ENCODE measurements around the gene THEM4. TPM values are rescaled to one million over a fixed set of nuclear protein-coding genes. Genes with fewer than 3 reads are reported as not detected.

THEM4 gene
- total RNA-seq (2022) (17.2 and 18.6 TPM in 2 replicates), Bru-seq, nascent RNA (percentile 75 among the genes with signal in this experiment), BruChase-seq, experiment 1, labeled RNA remaining after a 6-hour chase (percentile 65 among the genes with signal in this experiment), BruChase-seq, experiment 2, labeled RNA remaining after a 2-hour chase (percentile 65 among the genes with signal in this experiment)
- long read RNA-seq, transcript THEM4-201 (6 exons, 2,377 nt), result minor isoform, 12 of 33 reads
- long read RNA-seq, transcript THEM4-202 (7 exons, 1,832 nt), result major isoform, 13 of 33 reads
- long read RNA-seq, partial matches to known transcripts, result 1 of 33 reads
- long read RNA-seq, other reads (novel, unspliced or antisense), result 6 of 33 reads

DNA sequence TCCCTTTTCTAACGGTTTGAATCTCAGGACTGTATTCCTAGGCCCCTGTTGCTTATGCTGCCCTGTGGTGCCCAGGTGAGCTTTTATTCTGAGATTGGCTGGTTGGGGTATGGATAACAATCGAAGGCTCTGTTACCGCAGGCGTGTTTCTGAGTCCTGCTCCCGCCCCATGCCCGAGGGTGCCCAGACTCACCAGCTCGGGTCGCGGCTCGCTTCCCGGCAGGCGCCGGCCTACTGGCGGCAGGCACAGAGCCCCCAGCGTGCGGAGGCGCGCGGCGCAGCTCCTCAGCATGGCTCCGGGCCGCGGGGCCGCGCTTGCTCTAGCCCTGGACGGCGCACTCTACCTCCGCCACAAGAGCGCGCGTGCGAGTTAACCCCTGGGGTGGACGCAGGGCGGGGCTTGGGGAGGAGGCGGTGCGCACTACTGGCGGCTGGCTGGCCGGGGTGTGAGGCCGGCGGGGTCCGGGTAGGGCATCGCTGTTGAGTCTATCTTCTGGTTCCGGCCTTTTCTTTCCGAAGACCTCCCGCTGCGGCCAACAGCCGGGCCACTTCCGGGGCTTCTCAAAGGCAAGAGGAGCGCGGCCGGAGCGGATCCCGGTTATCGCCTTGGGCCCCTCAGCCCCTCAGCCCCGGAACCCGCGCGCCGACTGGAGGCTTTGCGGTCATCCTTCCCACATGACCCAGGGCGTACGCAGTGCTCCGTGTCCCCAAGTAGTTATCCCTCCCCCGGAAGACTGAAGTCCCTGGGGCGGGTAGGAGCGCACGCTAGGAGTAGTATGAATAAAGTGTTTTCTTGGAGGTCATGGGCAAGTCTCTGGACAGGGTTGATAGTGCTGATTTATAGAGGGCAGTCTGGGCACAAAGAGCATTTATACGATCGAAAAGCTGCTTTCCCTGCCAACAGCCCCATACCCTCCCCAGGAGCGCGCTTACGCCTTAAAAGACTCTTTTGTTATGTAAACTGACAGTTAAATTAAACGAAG is at the start of gene THEM4:
TSS of gene THEM4 (minus strand) at position 345 of the 983 bp plus-strand sequence. CDS start at position 292, 53 bp downstream.
- Mint-ChIP-seq H3K9me3 (ENCODE audit: low read depth, unreplicated experiment) (peaks cover 2% of the 10 kb centered on the region), H3K36me3 (ENCODE audit: insufficient read depth, unreplicated experiment) (peaks cover 28% of the 10 kb centered on the region), H3K4me1 (ENCODE audit: low read depth, unreplicated experiment) (peaks cover 22% of the 10 kb centered on the region), H3K4me3 (ENCODE audit: low read depth, unreplicated experiment) (peak within 1 kb of the TSS; percentile 90), H3K27ac (ENCODE audit: unreplicated experiment) (peak within 1 kb of the TSS; percentile 92), H3K27me3 (ENCODE audit: unreplicated experiment) (no peaks in the 10 kb centered on the region)
- peak; percentile 100 for DNase-seq
- TF ChIP-seq, protein P1, sequence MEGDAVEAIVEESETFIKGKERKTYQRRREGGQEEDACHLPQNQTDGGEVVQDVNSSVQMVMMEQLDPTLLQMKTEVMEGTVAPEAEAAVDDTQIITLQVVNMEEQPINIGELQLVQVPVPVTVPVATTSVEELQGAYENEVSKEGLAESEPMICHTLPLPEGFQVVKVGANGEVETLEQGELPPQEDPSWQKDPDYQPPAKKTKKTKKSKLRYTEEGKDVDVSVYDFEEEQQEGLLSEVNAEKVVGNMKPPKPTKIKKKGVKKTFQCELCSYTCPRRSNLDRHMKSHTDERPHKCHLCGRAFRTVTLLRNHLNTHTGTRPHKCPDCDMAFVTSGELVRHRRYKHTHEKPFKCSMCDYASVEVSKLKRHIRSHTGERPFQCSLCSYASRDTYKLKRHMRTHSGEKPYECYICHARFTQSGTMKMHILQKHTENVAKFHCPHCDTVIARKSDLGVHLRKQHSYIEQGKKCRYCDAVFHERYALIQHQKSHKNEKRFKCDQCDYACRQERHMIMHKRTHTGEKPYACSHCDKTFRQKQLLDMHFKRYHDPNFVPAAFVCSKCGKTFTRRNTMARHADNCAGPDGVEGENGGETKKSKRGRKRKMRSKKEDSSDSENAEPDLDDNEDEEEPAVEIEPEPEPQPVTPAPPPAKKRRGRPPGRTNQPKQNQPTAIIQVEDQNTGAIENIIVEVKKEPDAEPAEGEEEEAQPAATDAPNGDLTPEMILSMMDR (IDR thresholded peaks at IDR 0.05; ENCODE audit: unreplicated experiment), result no peak
- intact Hi-C loops (cut with micrococcal nuclease; ENCODE audit: unreplicated experiment), result no loop called here
- CTCF ChIA-PET, result interaction anchor here (0.6 to 1.8 kb wide), 15 partner anchors 11 to 901 kb away, joined by 3 to 11 read pairs (median 4); partner anchors contain the start of genes C2CD4D, PRUNE1 and S100A11
- TSS peak; percentile 96 for BruUV-seq (replicated peaks)

- Mint-ChIP-seq H3K36me3 (ENCODE audit: insufficient read depth, unreplicated experiment) (no peaks in the 10 kb centered on the region), H3K9me3 (ENCODE audit: low read depth, unreplicated experiment) (no peaks in the 10 kb centered on the region), H3K27ac (ENCODE audit: unreplicated experiment) (no peak overlapping the region), H3K27me3 (ENCODE audit: unreplicated experiment) (no peaks in the 10 kb centered on the region), H3K4me1 (ENCODE audit: low read depth, unreplicated experiment) (peaks cover 37% of the 10 kb centered on the region), H3K4me3 (ENCODE audit: low read depth, unreplicated experiment) (no peak overlapping the region)
- TF ChIP-seq, protein P1 (IDR thresholded peaks at IDR 0.05; ENCODE audit: unreplicated experiment), result no peak
- intact Hi-C loops (cut with micrococcal nuclease; ENCODE audit: unreplicated experiment), result no loop called here
- CTCF ChIA-PET, result no interaction called here
- no peak for DNase-seq
- BruUV-seq (replicated peaks), result no TSS peak
Measured at GRCh38 chr1:151958959-151959358, 49.6 kb upstream of the THEM4 start.

DNA sequence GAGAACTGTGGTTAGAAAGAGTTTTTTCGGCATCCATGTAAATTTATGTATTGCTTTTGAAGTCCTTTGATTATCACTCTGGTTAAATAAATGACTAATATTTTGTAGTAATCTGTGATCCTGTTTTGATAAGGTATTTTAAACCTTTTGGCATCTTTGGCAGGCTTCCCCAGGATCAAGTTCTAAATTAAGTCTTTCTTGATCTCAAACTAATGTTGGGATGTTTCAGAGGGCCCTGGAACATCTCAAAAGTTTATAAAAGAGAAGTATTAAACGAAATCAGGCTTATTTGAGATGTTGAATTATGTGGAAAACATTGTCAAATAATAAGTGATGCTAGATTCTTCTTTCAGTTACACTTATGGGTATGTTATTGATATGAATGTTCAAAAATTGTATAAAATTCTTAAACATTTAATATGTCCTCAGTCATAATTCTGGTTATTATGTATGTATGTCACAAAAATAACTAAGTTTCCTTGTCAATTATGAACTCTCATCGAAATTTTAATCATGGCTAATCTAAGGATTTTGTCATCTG is 47.7 kb upstream of the THEM4 start:
- DNase-seq, result no peak
- peaks cover 21% of the 10 kb centered on the region for H3K4me1 Mint-ChIP-seq (ENCODE audit: low read depth, unreplicated experiment)
- no peaks in the 10 kb centered on the region for H3K9me3 Mint-ChIP-seq (ENCODE audit: low read depth, unreplicated experiment)
- no peak overlapping the region for H3K27ac Mint-ChIP-seq (ENCODE audit: unreplicated experiment)
- TF ChIP-seq, protein P1 (IDR thresholded peaks at IDR 0.05; ENCODE audit: unreplicated experiment), result no peak
- no TSS peak for BruUV-seq (replicated peaks)
- intact Hi-C loops (cut with micrococcal nuclease; ENCODE audit: unreplicated experiment), result no loop called here
- no peak overlapping the region for H3K4me3 Mint-ChIP-seq (ENCODE audit: low read depth, unreplicated experiment)
- H3K36me3 Mint-ChIP-seq (ENCODE audit: insufficient read depth, unreplicated experiment), result no peaks in the 10 kb centered on the region
- no peaks in the 10 kb centered on the region for H3K27me3 Mint-ChIP-seq (ENCODE audit: unreplicated experiment)
- CTCF ChIA-PET, result no interaction called here

DNA sequence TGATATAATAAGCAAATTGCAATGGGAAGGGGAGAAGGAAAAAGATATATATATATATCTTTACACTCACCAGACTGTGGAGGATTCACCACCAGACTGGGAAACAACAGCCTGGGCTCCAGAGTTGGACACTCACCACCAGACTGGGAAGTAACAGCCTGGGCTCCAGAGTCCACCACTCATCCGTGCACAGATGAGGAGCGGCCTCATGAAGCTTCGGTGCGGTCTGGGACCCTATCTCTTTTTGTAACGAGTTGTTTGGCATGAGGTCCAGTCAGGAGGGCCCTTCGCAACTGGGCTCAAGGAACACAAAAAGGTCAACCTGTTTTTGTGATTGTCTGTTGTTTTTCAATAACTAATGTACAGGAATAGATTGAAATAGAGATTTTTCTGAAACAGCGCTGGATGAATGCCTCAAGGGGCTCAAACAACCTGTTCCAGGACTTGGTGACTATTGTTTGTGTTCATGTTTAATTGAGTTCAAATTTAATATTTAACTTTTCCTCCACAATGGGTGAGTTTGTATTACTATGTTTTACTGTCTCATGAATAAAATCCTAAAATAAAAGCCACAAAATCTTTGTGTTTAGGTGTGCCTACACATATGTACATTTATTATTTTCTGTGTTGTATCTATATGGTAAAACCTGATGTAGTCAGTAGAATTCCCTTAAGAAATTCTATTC is 44.2 kb upstream of the THEM4 start:
- intact Hi-C loops (cut with micrococcal nuclease; ENCODE audit: unreplicated experiment), result no loop called here
- H3K27ac Mint-ChIP-seq (ENCODE audit: unreplicated experiment), result no peak overlapping the region
- no peaks in the 10 kb centered on the region for H3K36me3 Mint-ChIP-seq (ENCODE audit: insufficient read depth, unreplicated experiment)
- H3K9me3 Mint-ChIP-seq (ENCODE audit: low read depth, unreplicated experiment), result no peaks in the 10 kb centered on the region
- no TSS peak for BruUV-seq (replicated peaks)
- DNase-seq, result no peak
- no peak overlapping the region for H3K4me3 Mint-ChIP-seq (ENCODE audit: low read depth, unreplicated experiment)
- CTCF ChIA-PET, result no interaction called here
- TF ChIP-seq, protein P1 (IDR thresholded peaks at IDR 0.05; ENCODE audit: unreplicated experiment), result no peak
- no peaks in the 10 kb centered on the region for H3K27me3 Mint-ChIP-seq (ENCODE audit: unreplicated experiment)
- H3K4me1 Mint-ChIP-seq (ENCODE audit: low read depth, unreplicated experiment), result peaks cover 8% of the 10 kb centered on the region
